HepG2 (cell line): ENCODE measurements around the gene TSGA10IP. TPM values are rescaled to one million over a fixed set of nuclear protein-coding genes. Genes with fewer than 3 reads are reported as not detected.

Experiments
- ARHGAP35 ChIP-seq: sonication (generic); formaldehyde crosslinking; IDR thresholded peaks from 2 replicates; pipeline ENCODE4 v1.9.0; 2022; ENCODE audit warnings: mild to moderate bottlenecking, inconsistent platforms, moderate library complexity, missing genetic modification reagents, borderline replicate concordance
- ATRX ChIP-seq: sonication (generic); formaldehyde crosslinking; IDR thresholded peaks from 2 replicates; pipeline ENCODE4 v1.4.0; 2020; ENCODE audit warnings: missing genetic modification reagents, borderline replicate concordance
- ELF3 ChIP-seq: IDR thresholded peaks from 2 replicates; pipeline ENCODE4 v1.6.1; 2016; ENCODE audit warnings: missing genetic modification reagents, missing compliant biosample characterization
- ETV6 ChIP-seq: sonication (generic); formaldehyde crosslinking; conservative IDR thresholded peaks from 2 replicates; pipeline ENCODE4 v1.4.0; 2020; ENCODE audit warnings: missing genetic modification reagents
- HDAC1 ChIP-seq: sonication (generic); formaldehyde crosslinking; IDR thresholded peaks from 2 replicates; pipeline ENCODE4 v1.5.1; 2020; ENCODE audit warnings: mild to moderate bottlenecking, missing genetic modification reagents
- HMGXB4 ChIP-seq, 2 experiments: sonication (generic) in 1 of 2; formaldehyde crosslinking in 1 of 2; IDR thresholded peaks; 2 replicates each; pipeline versions ENCODE4 v1.4.0 to v1.6.1; 2018 to 2020; ENCODE audit warnings: missing genetic modification reagents in 2 of 2, borderline replicate concordance in 1 of 2, low read depth in 1 of 2, mild to moderate bottlenecking in 1 of 2, missing biosample characterization in 1 of 2
- KAT7 ChIP-seq: IDR thresholded peaks from 2 replicates; pipeline ENCODE4 v1.6.1; 2018; ENCODE audit warnings: borderline replicate concordance, missing compliant biosample characterization
- MATR3 ChIP-seq: sonication (generic); formaldehyde crosslinking; IDR thresholded peaks from 2 replicates; pipeline ENCODE4 v1.4.0; 2020; ENCODE audit warnings: missing genetic modification reagents
- MEF2D ChIP-seq: sonication (generic); formaldehyde crosslinking; IDR thresholded peaks from 2 replicates; pipeline ENCODE4 v1.5.1; 2020; ENCODE audit warnings: mild to moderate bottlenecking, missing genetic modification reagents
- MLXIP ChIP-seq: sonication (generic); formaldehyde crosslinking; IDR thresholded peaks from 2 replicates; pipeline ENCODE4 v1.9.0; 2021; ENCODE audit warnings: missing genetic modification reagents, borderline replicate concordance
- SMAD1 ChIP-seq: sonication (generic); formaldehyde crosslinking; IDR thresholded peaks from 2 replicates; pipeline ENCODE4 v1.4.0; 2020; ENCODE audit warnings: missing genetic modification reagents, low read depth, mild to moderate bottlenecking, borderline replicate concordance
- TEAD2 ChIP-seq: sonication (generic); formaldehyde crosslinking; IDR thresholded peaks from 2 replicates; pipeline ENCODE4 v1.9.0; 2021; ENCODE audit warnings: missing genetic modification reagents
- ZBTB4 ChIP-seq: sonication (generic); formaldehyde crosslinking; IDR thresholded peaks from 2 replicates; pipeline ENCODE4 v1.4.0; 2020; ENCODE audit warnings: missing genetic modification reagents, mild to moderate bottlenecking, borderline replicate concordance
- ZNF562 ChIP-seq: sonication (generic); formaldehyde crosslinking; IDR thresholded peaks from 2 replicates; pipeline ENCODE4 v1.8.0; 2022; ENCODE audit warnings: missing genetic modification reagents, borderline replicate concordance
- ZNF580 ChIP-seq: IDR thresholded peaks from 2 replicates; pipeline ENCODE4 v1.6.1; 2016; ENCODE audit warnings: low read depth, borderline replicate concordance
- ZNF747 ChIP-seq: sonication (generic); formaldehyde crosslinking; IDR thresholded peaks from 2 replicates; pipeline ENCODE4 v1.8.1; 2023; ENCODE audit warnings: missing genetic modification reagents, mild to moderate bottlenecking, borderline replicate concordance
- ZNF782 ChIP-seq: sonication (generic); formaldehyde crosslinking; IDR thresholded peaks from 2 replicates; pipeline ENCODE4 v1.4.0; 2020; ENCODE audit warnings: missing genetic modification reagents, mild to moderate bottlenecking, borderline replicate concordance
- ZSCAN25 ChIP-seq: sonication (generic); formaldehyde crosslinking; IDR thresholded peaks from 2 replicates; pipeline ENCODE4 v1.8.0; 2022; ENCODE audit warnings: mild to moderate bottlenecking, missing genetic modification reagents
- ZSCAN5A ChIP-seq: sonication (generic); formaldehyde crosslinking; IDR thresholded peaks from 2 replicates; pipeline ENCODE4 v1.8.0; 2022; ENCODE audit warnings: mild to moderate bottlenecking, missing genetic modification reagents, borderline replicate concordance
- polyA plus RNA-seq, 8 experiments: library from polyadenylated mRNA; depleted of rRNA in 3 of 8; stranded (reverse) in 7 of 8; unstranded in 1 of 8; fragments of >200 nt; fragmentation: Illumina TruSeq in 4 of 8; extraction: Trizol in 4 of 8; gene quantifications; 2 replicates each; pipeline versions ENCODE4 v1.2.1 to v1.2.3, GENCODE V29; 2011 to 2016; ENCODE audit warnings: low read depth in 4 of 8, missing spikeins in 1 of 8, mixed read lengths in 1 of 8; ENCODE audit not compliant: insufficient read depth in 1 of 8
- total RNA-seq, 5 experiments: library from RNA; depleted of rRNA; stranded (reverse); fragments of >200 nt; fragmentation: Illumina TruSeq; extraction: Trizol; gene quantifications; 2 replicates each; pipeline ENCODE4 v1.2.3, GENCODE V29; 2016; ENCODE audit warnings: low read depth in 1 of 5

Gene TSGA10IP
- total and polyA plus RNA-seq, 2 of the 13 experiments (the other 11 are each of a cell fraction or from before 2014, with no cell fraction given) = not detected

GRCh38 chr11:66001942-66002647, 56.8 kb downstream of the TSGA10IP start, which contains the start of the genes BANF1 and EIF1AD (continued):
- peak; percentile 74 for TF ChIP-seq ETV6
- peak; percentile 78; the same call in 1 of the 2 replicates for TF ChIP-seq ZSCAN5A
- no peak for TF ChIP-seq ATRX (CRISPR knock-in tag)
- TF ChIP-seq MEF2D (CRISPR knock-in tag) = peak; percentile 86
- no peak; the same call in 1 of the 2 replicates for TF ChIP-seq TEAD2
- peak; percentile 88 for TF ChIP-seq ELF3 (CRISPR knock-in tag)
- TF ChIP-seq MATR3 (CRISPR knock-in tag) = no peak
- peak; percentile 83 for TF ChIP-seq ZBTB4 (CRISPR knock-in tag)
- TF ChIP-seq ZNF580 (CRISPR knock-in tag) = peak; percentile 89; the same call in 1 of the 2 replicates
- no peak for TF ChIP-seq ZNF562 (CRISPR knock-in tag)
- peak; percentile 90 to 95 for TF ChIP-seq HMGXB4 (CRISPR knock-in tag; IDR thresholded peaks at IDR 0.05; ENCODE audit: borderline replicate concordance in 1 of 2, low read depth in 1 of 2)
- no peak for TF ChIP-seq ARHGAP35 (CRISPR knock-in tag)
- peak; percentile 68; the same call in 1 of the 2 replicates for TF ChIP-seq ZNF782 (CRISPR knock-in tag)
- no peak; the same call in 1 of the 2 replicates for TF ChIP-seq SMAD1 (CRISPR knock-in tag)
- peak; percentile 88 for TF ChIP-seq KAT7 (CRISPR knock-in tag)
- TF ChIP-seq ZSCAN25 (CRISPR knock-in tag) = peak; percentile 81
- TF ChIP-seq ZNF747 = peak; percentile 88
- TF ChIP-seq HDAC1 (CRISPR knock-in tag) = peak; percentile 96
- TF ChIP-seq MLXIP = no peak
